Neural cell (in vitro differentiated cells): Measurements from ENCODE around the gene SMIM17.

Experiments
- EP300 ChIP-seq: fragments of 450-650 bp; conservative IDR thresholded peaks from 2 replicates; pipeline ENCODE4 v1.6.1; 2014; ENCODE audit warnings: antibody characterized with exemption, mild to moderate bottlenecking, moderate library complexity; ENCODE audit not compliant: poor library complexity, severe bottlenecking
- EZH2 ChIP-seq: fragments of 200-600, 300-800 bp; shearing (Covaris generic), sonication (generic); IDR thresholded peaks from 2 replicates; pipeline ENCODE4 v1.6.1; 2014; ENCODE audit warnings: antibody characterized with exemption, low read length, borderline replicate concordance, mild to moderate bottlenecking; ENCODE audit not compliant: insufficient read depth, poor library complexity, severe bottlenecking
- MXI1 ChIP-seq: fragments of 450-650 bp; conservative IDR thresholded peaks from 2 replicates; pipeline ENCODE4 v1.6.1; 2014; ENCODE audit warnings: antibody characterized with exemption, mild to moderate bottlenecking; ENCODE audit not compliant: poor library complexity, severe bottlenecking
- POLR2AphosphoS5 ChIP-seq: IDR thresholded peaks from 2 replicates; pipeline ENCODE4 v1.6.1; 2012
- RAD21 ChIP-seq: fragments of 450-650 bp; conservative IDR thresholded peaks from 2 replicates; pipeline ENCODE4 v1.6.1; 2014; ENCODE audit warnings: antibody characterized with exemption, mild to moderate bottlenecking, moderate library complexity
- SMC3 ChIP-seq: fragments of 450-650 bp; conservative IDR thresholded peaks from 2 replicates; pipeline ENCODE4 v1.6.1; 2014; ENCODE audit warnings: antibody characterized with exemption, mild to moderate bottlenecking, moderate library complexity; ENCODE audit not compliant: poor library complexity
- TAF1 ChIP-seq: IDR thresholded peaks from 2 replicates; pipeline ENCODE4 v1.6.1; 2012; ENCODE audit warnings: low read depth
- TF ChIP-seq, protein P1 (sequence below): fragments of 450-650 bp; IDR thresholded peaks from 2 replicates; pipeline ENCODE4 v1.5.1; 2014; ENCODE audit warnings: antibody characterized with exemption, mild to moderate bottlenecking, moderate library complexity; ENCODE audit not compliant: poor library complexity, severe bottlenecking
- TF ChIP-seq, protein P2 (sequence below): IDR thresholded peaks from 2 replicates; pipeline ENCODE4 v1.6.1; 2012; ENCODE audit warnings: borderline replicate concordance

DNA sequence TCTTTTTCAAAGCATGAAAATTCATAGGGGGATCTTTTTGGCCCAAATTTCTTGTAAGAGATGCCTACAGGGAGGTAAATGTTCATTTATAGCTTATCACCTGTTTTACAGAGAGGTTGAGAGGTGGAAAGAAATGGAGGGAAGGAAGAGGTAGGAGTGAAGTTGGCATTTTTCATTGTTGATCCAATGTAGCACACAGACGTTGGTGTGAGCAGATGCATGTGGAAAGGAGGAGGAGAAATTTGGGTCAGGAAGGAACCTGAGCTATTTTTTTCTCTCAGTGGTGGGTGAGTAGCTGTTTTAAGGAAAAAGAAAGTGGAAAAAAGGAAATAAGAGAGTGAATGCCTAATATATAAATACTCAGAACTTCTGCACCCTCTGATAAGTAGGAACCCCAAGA is 9.9 kb upstream of the SMIM17 start:
- TF ChIP-seq EP300 (no peak), RAD21 (no peak), POLR2AphosphoS5 (no peak), EZH2 (no peak), MXI1 (no peak), TAF1 (no peak), SMC3 (no peak)
- TF ChIP-seq, protein P1, sequence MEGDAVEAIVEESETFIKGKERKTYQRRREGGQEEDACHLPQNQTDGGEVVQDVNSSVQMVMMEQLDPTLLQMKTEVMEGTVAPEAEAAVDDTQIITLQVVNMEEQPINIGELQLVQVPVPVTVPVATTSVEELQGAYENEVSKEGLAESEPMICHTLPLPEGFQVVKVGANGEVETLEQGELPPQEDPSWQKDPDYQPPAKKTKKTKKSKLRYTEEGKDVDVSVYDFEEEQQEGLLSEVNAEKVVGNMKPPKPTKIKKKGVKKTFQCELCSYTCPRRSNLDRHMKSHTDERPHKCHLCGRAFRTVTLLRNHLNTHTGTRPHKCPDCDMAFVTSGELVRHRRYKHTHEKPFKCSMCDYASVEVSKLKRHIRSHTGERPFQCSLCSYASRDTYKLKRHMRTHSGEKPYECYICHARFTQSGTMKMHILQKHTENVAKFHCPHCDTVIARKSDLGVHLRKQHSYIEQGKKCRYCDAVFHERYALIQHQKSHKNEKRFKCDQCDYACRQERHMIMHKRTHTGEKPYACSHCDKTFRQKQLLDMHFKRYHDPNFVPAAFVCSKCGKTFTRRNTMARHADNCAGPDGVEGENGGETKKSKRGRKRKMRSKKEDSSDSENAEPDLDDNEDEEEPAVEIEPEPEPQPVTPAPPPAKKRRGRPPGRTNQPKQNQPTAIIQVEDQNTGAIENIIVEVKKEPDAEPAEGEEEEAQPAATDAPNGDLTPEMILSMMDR: no peak
- TF ChIP-seq, protein P2, sequence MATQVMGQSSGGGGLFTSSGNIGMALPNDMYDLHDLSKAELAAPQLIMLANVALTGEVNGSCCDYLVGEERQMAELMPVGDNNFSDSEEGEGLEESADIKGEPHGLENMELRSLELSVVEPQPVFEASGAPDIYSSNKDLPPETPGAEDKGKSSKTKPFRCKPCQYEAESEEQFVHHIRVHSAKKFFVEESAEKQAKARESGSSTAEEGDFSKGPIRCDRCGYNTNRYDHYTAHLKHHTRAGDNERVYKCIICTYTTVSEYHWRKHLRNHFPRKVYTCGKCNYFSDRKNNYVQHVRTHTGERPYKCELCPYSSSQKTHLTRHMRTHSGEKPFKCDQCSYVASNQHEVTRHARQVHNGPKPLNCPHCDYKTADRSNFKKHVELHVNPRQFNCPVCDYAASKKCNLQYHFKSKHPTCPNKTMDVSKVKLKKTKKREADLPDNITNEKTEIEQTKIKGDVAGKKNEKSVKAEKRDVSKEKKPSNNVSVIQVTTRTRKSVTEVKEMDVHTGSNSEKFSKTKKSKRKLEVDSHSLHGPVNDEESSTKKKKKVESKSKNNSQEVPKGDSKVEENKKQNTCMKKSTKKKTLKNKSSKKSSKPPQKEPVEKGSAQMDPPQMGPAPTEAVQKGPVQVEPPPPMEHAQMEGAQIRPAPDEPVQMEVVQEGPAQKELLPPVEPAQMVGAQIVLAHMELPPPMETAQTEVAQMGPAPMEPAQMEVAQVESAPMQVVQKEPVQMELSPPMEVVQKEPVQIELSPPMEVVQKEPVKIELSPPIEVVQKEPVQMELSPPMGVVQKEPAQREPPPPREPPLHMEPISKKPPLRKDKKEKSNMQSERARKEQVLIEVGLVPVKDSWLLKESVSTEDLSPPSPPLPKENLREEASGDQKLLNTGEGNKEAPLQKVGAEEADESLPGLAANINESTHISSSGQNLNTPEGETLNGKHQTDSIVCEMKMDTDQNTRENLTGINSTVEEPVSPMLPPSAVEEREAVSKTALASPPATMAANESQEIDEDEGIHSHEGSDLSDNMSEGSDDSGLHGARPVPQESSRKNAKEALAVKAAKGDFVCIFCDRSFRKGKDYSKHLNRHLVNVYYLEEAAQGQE: no peak
